ENCODE measurements around the gene CCKAR.
A peak's percentile ranks its signal among the peaks of the same experiment; 100 is the strongest.

CCKAR gene

GRCh38 chr4:26458157-26458561 lies 32.1 kb downstream of the CCKAR start:
- DNase-seq, result no peak

- no peak for DNase-seq
Measured at GRCh38 chr4:26457412-26457811, 32.9 kb downstream of the CCKAR start.

- no peak for DNase-seq
Measured at GRCh38 chr4:26455571-26455970, 34.7 kb downstream of the CCKAR start.

- DNase-seq, result no peak
Measured at GRCh38 chr4:26454961-26455360, 35.3 kb downstream of the CCKAR start.

- peak; percentile 97 for DNase-seq
Measured at GRCh38 chr4:26452565-26453531, 37.4 kb downstream of the CCKAR start.

- DNase-seq, result no peak
Measured at GRCh38 chr4:26451597-26451996, 38.7 kb downstream of the CCKAR start.

GRCh38 chr4:26450418-26450817 lies 39.9 kb downstream of the CCKAR start:
- DNase-seq, result no peak

- no peak for DNase-seq
Measured at GRCh38 chr4:26447378-26447777, 42.9 kb downstream of the CCKAR start.

- DNase-seq, result no peak
Measured at GRCh38 chr4:26441771-26442170, 48.5 kb downstream of the CCKAR start.

GRCh38 chr4:26441102-26441501 lies 49.2 kb downstream of the CCKAR start:
- no peak for DNase-seq

- DNase-seq, result no peak
Measured at GRCh38 chr4:26434030-26434639, 56.1 kb downstream of the CCKAR start.

GRCh38 chr4:26433556-26433955 lies 56.7 kb downstream of the CCKAR start:
- no peak for DNase-seq

- no peak for DNase-seq
Measured at GRCh38 chr4:26432419-26432818, 57.9 kb downstream of the CCKAR start.

GRCh38 chr4:26431461-26432180 lies 58.7 kb downstream of the CCKAR start:
- no peak for DNase-seq

Data from NCI-H146 (cell line).